SKM-1 (cell line): Measurements from ENCODE around the gene PSMD1.

Experiments
- DNase-seq: peaks from one replicate; lab custom pipeline; 2025; ENCODE audit not compliant: unreplicated experiment; lab: John Stamatoyannopoulos, UW

Gene PSMD1

GRCh38 chr2:231110551-231110950 lies 53.9 kb downstream of the PSMD1 start:
- no peak for DNase-seq

GRCh38 chr2:231111987-231112386 lies 55.3 kb downstream of the PSMD1 start:
- no peak for DNase-seq

GRCh38 chr2:231113489-231113888 lies 56.8 kb downstream of the PSMD1 start:
- no peak for DNase-seq

- DNase-seq: no peak
These were observed 59.0 kb downstream of the PSMD1 start for GRCh38 chr2:231115651-231116050.

- DNase-seq: no peak
These were observed 60.5 kb downstream of the PSMD1 start for GRCh38 chr2:231117148-231117547.

- no peak for DNase-seq
These were observed 61.4 kb downstream of the PSMD1 start for GRCh38 chr2:231117922-231118613.

- DNase-seq: no peak
These were observed 61.9 kb downstream of the PSMD1 start for GRCh38 chr2:231118614-231118942.

GRCh38 chr2:231123362-231123898 lies 66.8 kb downstream of the PSMD1 start:
- DNase-seq: no peak

- DNase-seq: no peak
These were observed 68.3 kb downstream of the PSMD1 start, which contains the start of gene HTR2B for GRCh38 chr2:231124838-231125568. Gene HTR2B (minus strand): TSS chr2:231125042. CDS start chr2:231123764, 1,278 bp downstream.

GRCh38 chr2:231126123-231126522 lies 69.5 kb downstream of the PSMD1 start:
- DNase-seq: no peak

GRCh38 chr2:231127480-231127879 lies 70.8 kb downstream of the PSMD1 start:
- no peak for DNase-seq

GRCh38 chr2:231127936-231128335 lies 71.3 kb downstream of the PSMD1 start:
- no peak for DNase-seq

- no peak for DNase-seq
These were observed 71.9 kb downstream of the PSMD1 start for GRCh38 chr2:231128541-231128940.

GRCh38 chr2:231129216-231129615 lies 72.5 kb downstream of the PSMD1 start:
- DNase-seq: no peak

- no peak for DNase-seq
These were observed 73.8 kb downstream of the PSMD1 start for GRCh38 chr2:231130336-231131056.

GRCh38 chr2:231132129-231132528 lies 75.5 kb downstream of the PSMD1 start:
- no peak for DNase-seq

- no peak for DNase-seq
These were observed 76.9 kb downstream of the PSMD1 start for GRCh38 chr2:231133365-231134099.

GRCh38 chr2:231134910-231135655 lies 78.4 kb downstream of the PSMD1 start:
- peak; percentile 25 for DNase-seq

- DNase-seq: no peak
These were observed 82.0 kb downstream of the PSMD1 start for GRCh38 chr2:231138699-231139098.

- DNase-seq: no peak
These were observed 83.1 kb downstream of the PSMD1 start for GRCh38 chr2:231139796-231140195.
